ENCODE measurements around the gene HMCN1. TPM values are rescaled to one million over a fixed set of nuclear protein-coding genes. Genes with fewer than 3 reads are reported as not detected.

The HMCN1 gene
- polyA plus RNA-seq, 1 donor from 2014 or later = 0.66 TPM

DNA sequence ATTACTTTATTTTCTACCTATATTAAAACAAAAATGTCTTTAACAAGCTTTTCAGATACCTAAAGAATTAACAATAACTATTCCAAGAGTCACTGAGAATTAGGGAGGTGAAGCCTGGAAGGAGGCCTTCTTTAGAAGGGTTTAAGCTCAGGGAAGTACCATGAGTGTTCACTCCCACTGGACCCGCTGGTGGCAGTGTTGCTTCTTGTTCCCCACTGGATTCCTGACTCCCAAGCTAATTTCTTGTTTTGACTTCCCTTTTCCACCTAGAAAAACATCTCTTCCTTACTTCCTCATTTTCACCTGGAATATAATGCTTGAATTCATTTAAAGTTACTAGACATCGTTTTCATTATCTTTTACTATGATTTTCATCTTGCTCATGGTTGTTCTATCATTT lies 264.2 kb downstream of the HMCN1 start:
- Histone ChIP-seq H3K4me2 (ENCODE audit: low read length) (no peak overlapping the region), H4K20me1 (ENCODE audit: insufficient read depth) (no peaks in the 10 kb centered on the region), H3F3A (ENCODE audit: insufficient read depth, low read length, poor library complexity, severe bottlenecking) (no peaks in the 10 kb centered on the region), H3K36me3 (ENCODE audit: insufficient read depth, low read length) (no peaks in the 10 kb centered on the region), H3K9me3 (ENCODE audit: low read length) (no peaks in the 10 kb centered on the region), H2AFZ (ENCODE audit: low read depth, low read length) (no peak overlapping the region), H3K27ac (ENCODE audit: low read length) (no peak overlapping the region), H3K9ac (ENCODE audit: low read length) (no peak overlapping the region), H3K4me3 (ENCODE audit: low read length) (no peak overlapping the region), H3K27me3 (ENCODE audit: insufficient read depth, low read depth, low read length) (no peaks in the 10 kb centered on the region), H3K79me2 (replicated peaks; ENCODE audit: insufficient read depth, low read length) (no peaks in the 10 kb centered on the region), H3K9me2 (ENCODE audit: insufficient read depth, low read length) (no peaks in the 10 kb centered on the region)
- TF ChIP-seq, protein P1, sequence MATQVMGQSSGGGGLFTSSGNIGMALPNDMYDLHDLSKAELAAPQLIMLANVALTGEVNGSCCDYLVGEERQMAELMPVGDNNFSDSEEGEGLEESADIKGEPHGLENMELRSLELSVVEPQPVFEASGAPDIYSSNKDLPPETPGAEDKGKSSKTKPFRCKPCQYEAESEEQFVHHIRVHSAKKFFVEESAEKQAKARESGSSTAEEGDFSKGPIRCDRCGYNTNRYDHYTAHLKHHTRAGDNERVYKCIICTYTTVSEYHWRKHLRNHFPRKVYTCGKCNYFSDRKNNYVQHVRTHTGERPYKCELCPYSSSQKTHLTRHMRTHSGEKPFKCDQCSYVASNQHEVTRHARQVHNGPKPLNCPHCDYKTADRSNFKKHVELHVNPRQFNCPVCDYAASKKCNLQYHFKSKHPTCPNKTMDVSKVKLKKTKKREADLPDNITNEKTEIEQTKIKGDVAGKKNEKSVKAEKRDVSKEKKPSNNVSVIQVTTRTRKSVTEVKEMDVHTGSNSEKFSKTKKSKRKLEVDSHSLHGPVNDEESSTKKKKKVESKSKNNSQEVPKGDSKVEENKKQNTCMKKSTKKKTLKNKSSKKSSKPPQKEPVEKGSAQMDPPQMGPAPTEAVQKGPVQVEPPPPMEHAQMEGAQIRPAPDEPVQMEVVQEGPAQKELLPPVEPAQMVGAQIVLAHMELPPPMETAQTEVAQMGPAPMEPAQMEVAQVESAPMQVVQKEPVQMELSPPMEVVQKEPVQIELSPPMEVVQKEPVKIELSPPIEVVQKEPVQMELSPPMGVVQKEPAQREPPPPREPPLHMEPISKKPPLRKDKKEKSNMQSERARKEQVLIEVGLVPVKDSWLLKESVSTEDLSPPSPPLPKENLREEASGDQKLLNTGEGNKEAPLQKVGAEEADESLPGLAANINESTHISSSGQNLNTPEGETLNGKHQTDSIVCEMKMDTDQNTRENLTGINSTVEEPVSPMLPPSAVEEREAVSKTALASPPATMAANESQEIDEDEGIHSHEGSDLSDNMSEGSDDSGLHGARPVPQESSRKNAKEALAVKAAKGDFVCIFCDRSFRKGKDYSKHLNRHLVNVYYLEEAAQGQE (IDR thresholded peaks at IDR 0.05; ENCODE audit: borderline replicate concordance) = no peak
- TF ChIP-seq, protein P2, sequence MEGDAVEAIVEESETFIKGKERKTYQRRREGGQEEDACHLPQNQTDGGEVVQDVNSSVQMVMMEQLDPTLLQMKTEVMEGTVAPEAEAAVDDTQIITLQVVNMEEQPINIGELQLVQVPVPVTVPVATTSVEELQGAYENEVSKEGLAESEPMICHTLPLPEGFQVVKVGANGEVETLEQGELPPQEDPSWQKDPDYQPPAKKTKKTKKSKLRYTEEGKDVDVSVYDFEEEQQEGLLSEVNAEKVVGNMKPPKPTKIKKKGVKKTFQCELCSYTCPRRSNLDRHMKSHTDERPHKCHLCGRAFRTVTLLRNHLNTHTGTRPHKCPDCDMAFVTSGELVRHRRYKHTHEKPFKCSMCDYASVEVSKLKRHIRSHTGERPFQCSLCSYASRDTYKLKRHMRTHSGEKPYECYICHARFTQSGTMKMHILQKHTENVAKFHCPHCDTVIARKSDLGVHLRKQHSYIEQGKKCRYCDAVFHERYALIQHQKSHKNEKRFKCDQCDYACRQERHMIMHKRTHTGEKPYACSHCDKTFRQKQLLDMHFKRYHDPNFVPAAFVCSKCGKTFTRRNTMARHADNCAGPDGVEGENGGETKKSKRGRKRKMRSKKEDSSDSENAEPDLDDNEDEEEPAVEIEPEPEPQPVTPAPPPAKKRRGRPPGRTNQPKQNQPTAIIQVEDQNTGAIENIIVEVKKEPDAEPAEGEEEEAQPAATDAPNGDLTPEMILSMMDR (IDR thresholded peaks at IDR 0.05; ENCODE audit: poor library complexity, severe bottlenecking) = no peak
- TF ChIP-seq SMC3 (conservative IDR thresholded peaks at IDR 0.05; ENCODE audit: poor library complexity) = no peak
- TF ChIP-seq EP300 (conservative IDR thresholded peaks at IDR 0.05; ENCODE audit: poor library complexity, severe bottlenecking) = no peak
- no peak for TF ChIP-seq RAD21 (conservative IDR thresholded peaks at IDR 0.05)
- no peak for TF ChIP-seq MXI1 (conservative IDR thresholded peaks at IDR 0.05; ENCODE audit: poor library complexity, severe bottlenecking)
- TF ChIP-seq EZH2 (IDR thresholded peaks at IDR 0.05; ENCODE audit: borderline replicate concordance, insufficient read depth, low read length, poor library complexity, severe bottlenecking) = no peak
- no peak for TF ChIP-seq POLR2AphosphoS5 (IDR thresholded peaks at IDR 0.05)
- no peak for TF ChIP-seq TAF1 (IDR thresholded peaks at IDR 0.05; ENCODE audit: low read depth)

DNA sequence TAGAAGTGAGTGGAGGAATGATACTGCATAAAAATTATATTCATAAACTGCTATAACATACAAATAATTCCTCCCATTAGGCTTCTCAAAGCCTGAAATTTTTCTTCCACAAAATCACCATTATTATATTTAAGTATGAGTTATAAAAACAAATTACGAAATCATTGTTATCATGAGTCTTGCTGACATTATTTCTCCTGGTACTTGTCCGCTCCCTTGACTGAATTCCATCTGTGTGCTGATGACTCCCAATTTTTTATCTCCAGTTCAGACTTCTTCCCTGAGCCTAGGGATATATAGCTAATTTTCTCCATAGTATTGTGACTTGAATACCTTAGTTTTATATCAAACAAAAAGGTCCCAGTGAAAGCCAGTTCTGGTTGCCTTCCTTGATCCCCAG lies 268.2 kb downstream of the HMCN1 start:
- no peaks in the 10 kb centered on the region for H3K9me3 ChIP-seq (ENCODE audit: low read length)
- no peak overlapping the region for H3K4me3 ChIP-seq (ENCODE audit: low read length)
- H3F3A ChIP-seq (ENCODE audit: insufficient read depth, low read length, poor library complexity, severe bottlenecking) = no peaks in the 10 kb centered on the region
- H3K9ac ChIP-seq (ENCODE audit: low read length) = no peak overlapping the region
- no peaks in the 10 kb centered on the region for H3K36me3 ChIP-seq (ENCODE audit: insufficient read depth, low read length)
- H3K9me2 ChIP-seq (ENCODE audit: insufficient read depth, low read length) = no peaks in the 10 kb centered on the region
- TF ChIP-seq SMC3 (conservative IDR thresholded peaks at IDR 0.05; ENCODE audit: poor library complexity) = no peak
- TF ChIP-seq TAF1 (IDR thresholded peaks at IDR 0.05; ENCODE audit: low read depth) = no peak
- TF ChIP-seq, protein P2 (IDR thresholded peaks at IDR 0.05; ENCODE audit: poor library complexity, severe bottlenecking) = no peak
- TF ChIP-seq EZH2 (IDR thresholded peaks at IDR 0.05; ENCODE audit: borderline replicate concordance, insufficient read depth, low read length, poor library complexity, severe bottlenecking) = no peak
- TF ChIP-seq RAD21 (conservative IDR thresholded peaks at IDR 0.05) = no peak
- no peak for TF ChIP-seq EP300 (conservative IDR thresholded peaks at IDR 0.05; ENCODE audit: poor library complexity, severe bottlenecking)
- H3K27ac ChIP-seq (ENCODE audit: low read length) = no peak overlapping the region
- no peaks in the 10 kb centered on the region for H4K20me1 ChIP-seq (ENCODE audit: insufficient read depth)
- no peak overlapping the region for H2AFZ ChIP-seq (ENCODE audit: low read depth, low read length)
- H3K27me3 ChIP-seq (ENCODE audit: insufficient read depth, low read depth, low read length) = no peaks in the 10 kb centered on the region
- no peak overlapping the region for H3K4me2 ChIP-seq (ENCODE audit: low read length)
- H3K79me2 ChIP-seq (replicated peaks; ENCODE audit: insufficient read depth, low read length) = no peaks in the 10 kb centered on the region
